Nephron progenitor cell (in vitro differentiated cells): ENCODE measurements around the gene SLC28A1.

Experiments
- DNase-seq: peaks from one replicate; pipeline ENCODE4 v3.0.0; 2021
- H3K27ac Mint-ChIP-seq: 2 replicates; pipeline ENCODE4 v1.8.0; 2021; ENCODE audit warnings: mild to moderate bottlenecking, moderate library complexity, mixed read lengths
- H3K27me3 Mint-ChIP-seq: 2 replicates; pipeline ENCODE4 v1.8.0; 2021; ENCODE audit warnings: mild to moderate bottlenecking, low read depth, mixed read lengths; ENCODE audit not compliant: poor library complexity
- H3K36me3 Mint-ChIP-seq: 2 replicates; pipeline ENCODE4 v1.8.0; 2021; ENCODE audit warnings: low read depth, mixed read lengths
- H3K4me1 Mint-ChIP-seq: 2 replicates; pipeline ENCODE4 v1.8.0; 2021; ENCODE audit warnings: mixed read lengths
- H3K4me3 Mint-ChIP-seq: 2 replicates; pipeline ENCODE4 v1.8.0; 2021; ENCODE audit warnings: mild to moderate bottlenecking, moderate library complexity, mixed read lengths
- H3K9me3 Mint-ChIP-seq: 2 replicates; pipeline ENCODE4 v1.8.0; 2021; ENCODE audit warnings: mild to moderate bottlenecking, moderate library complexity, mixed read lengths
- CTCF ChIP-seq: fragments of 200-600 bp; sonication (generic); IDR thresholded peaks from 2 replicates; pipeline ENCODE4 v1.5.0; 2021; ENCODE audit warnings: antibody characterized with exemption

SLC28A1 gene

GRCh38 chr15:84857418-84858004, 27.0 kb upstream of the SLC28A1 start:
- no peak for DNase-seq
- no peak overlapping the region for H3K27ac Mint-ChIP-seq
- peaks cover 14% of the 10 kb centered on the region for H3K36me3 Mint-ChIP-seq

GRCh38 chr15:84858231-84858630, 26.2 kb upstream of the SLC28A1 start:
- peaks cover 10% of the 10 kb centered on the region for H3K4me1 Mint-ChIP-seq
- no peak overlapping the region for H3K27ac Mint-ChIP-seq
- H3K36me3 Mint-ChIP-seq, result peaks cover 8% of the 10 kb centered on the region
- no peaks in the 10 kb centered on the region for H3K27me3 Mint-ChIP-seq
- H3K9me3 Mint-ChIP-seq, result no peaks in the 10 kb centered on the region
- no peak for DNase-seq
- no peak for TF ChIP-seq CTCF
- H3K4me3 Mint-ChIP-seq, result no peak overlapping the region

More at GRCh38 chr15:84857418-84858004, 27.0 kb upstream of the SLC28A1 start:
- Mint-ChIP-seq H3K4me3 (no peak overlapping the region), H3K4me1 (peaks cover 10% of the 10 kb centered on the region), H3K9me3 (no peaks in the 10 kb centered on the region), H3K27me3 (no peaks in the 10 kb centered on the region)
- TF ChIP-seq CTCF, result no peak

GRCh38 chr15:84859144-84859543, 25.3 kb upstream of the SLC28A1 start:
- no peak overlapping the region for H3K27ac Mint-ChIP-seq
- no peak for DNase-seq
- H3K9me3 Mint-ChIP-seq, result no peaks in the 10 kb centered on the region
- no peak for TF ChIP-seq CTCF
- no peaks in the 10 kb centered on the region for H3K27me3 Mint-ChIP-seq
- H3K36me3 Mint-ChIP-seq, result peaks cover 8% of the 10 kb centered on the region
- peaks cover 10% of the 10 kb centered on the region for H3K4me1 Mint-ChIP-seq
- no peak overlapping the region for H3K4me3 Mint-ChIP-seq

- Mint-ChIP-seq H3K4me1 (peaks cover 8% of the 10 kb centered on the region), H3K36me3 (peaks cover 8% of the 10 kb centered on the region), H3K27ac (no peak overlapping the region), H3K9me3 (no peaks in the 10 kb centered on the region), H3K27me3 (no peaks in the 10 kb centered on the region), H3K4me3 (no peak overlapping the region)
- DNase-seq, result no peak
- TF ChIP-seq CTCF, result no peak
Observed at GRCh38 chr15:84859651-84860050, 24.8 kb upstream of the SLC28A1 start.

- no peak for TF ChIP-seq CTCF
- H3K9me3 Mint-ChIP-seq, result no peaks in the 10 kb centered on the region
- no peaks in the 10 kb centered on the region for H3K27me3 Mint-ChIP-seq
- no peak overlapping the region for H3K27ac Mint-ChIP-seq
- no peak for DNase-seq
- no peaks in the 10 kb centered on the region for H3K4me1 Mint-ChIP-seq
- no peak overlapping the region for H3K4me3 Mint-ChIP-seq
- H3K36me3 Mint-ChIP-seq, result peaks cover 3% of the 10 kb centered on the region
Observed at GRCh38 chr15:84861781-84862180, 22.7 kb upstream of the SLC28A1 start.

DNA sequence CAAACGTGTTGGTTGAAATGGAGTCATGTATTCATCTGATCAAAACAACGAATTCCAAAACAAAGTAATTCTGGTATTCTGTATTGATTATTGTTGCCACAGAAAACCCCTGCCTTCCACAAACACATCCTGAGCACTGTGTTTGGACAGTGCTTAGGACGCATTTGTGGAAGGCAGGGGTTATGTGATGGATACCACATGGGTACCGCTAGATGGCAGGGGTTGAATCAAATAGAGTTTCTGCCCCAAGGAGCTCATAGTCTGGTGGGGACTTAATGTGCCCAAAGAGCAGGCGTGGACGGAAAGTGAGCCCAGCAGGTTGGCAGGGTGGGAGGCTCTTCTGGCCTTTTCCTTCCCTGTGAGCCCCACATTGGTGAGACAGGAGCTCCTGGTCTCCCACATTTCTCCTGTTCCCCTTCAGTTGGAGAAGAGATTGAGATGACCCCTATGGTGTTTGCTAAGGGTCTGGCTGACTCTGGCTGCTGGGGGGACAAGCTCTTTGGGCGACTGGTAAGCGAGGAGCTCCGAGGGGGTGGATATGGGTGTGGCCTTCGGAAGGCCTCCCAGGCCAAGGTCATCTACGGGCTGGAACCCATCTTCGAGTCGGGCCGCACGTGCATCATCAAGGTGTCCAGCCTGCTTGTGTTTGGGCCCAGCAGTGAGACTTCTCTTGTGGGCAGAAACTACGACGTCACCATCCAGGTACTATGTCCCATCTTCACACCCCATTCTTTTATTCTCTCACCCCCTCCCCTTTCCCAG, 22.1 kb upstream of the SLC28A1 start:
- DNase-seq, result no peak
- H3K9me3 Mint-ChIP-seq, result no peaks in the 10 kb centered on the region
- no peaks in the 10 kb centered on the region for H3K36me3 Mint-ChIP-seq
- no peaks in the 10 kb centered on the region for H3K27me3 Mint-ChIP-seq
- H3K4me3 Mint-ChIP-seq, result no peak overlapping the region
- H3K27ac Mint-ChIP-seq, result peak overlapping the region; percentile 42
- TF ChIP-seq CTCF, result no peak
- no peaks in the 10 kb centered on the region for H3K4me1 Mint-ChIP-seq
